IPS DF 19.7 (cell line): ENCODE measurements around the gene AZIN2.
"Not testable (repeated sequence)": the region's sequence is repeated elsewhere in the genome, so short reads cannot be mapped to it uniquely, and the experiment has no call there.

ENCODE experiments used
- DNase-seq: peaks from one replicate; pipeline ENCODE4 v3.0.0-alpha.2; 2013; ENCODE audit warnings: low read depth, low spot score

The AZIN2 gene

DNA sequence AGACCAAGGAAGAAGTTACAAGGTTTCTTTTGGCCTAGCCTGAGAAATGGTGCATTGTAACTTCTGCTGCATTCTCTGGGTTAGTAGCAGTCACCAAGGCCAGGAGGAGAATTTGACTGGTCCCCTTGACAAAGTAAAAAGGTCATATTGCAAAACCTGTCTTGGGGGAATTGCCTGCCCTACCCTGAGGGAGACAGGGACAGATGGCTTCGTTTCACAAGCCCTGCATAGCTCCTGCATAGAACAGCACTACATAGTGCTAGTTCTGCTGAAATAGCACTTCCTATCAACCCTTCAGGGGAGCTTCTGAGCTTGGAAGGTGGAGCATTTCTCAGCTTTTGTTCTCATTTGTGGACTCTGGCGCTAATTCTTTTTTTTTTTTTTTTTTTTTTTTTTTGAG lies 23.9 kb upstream of the AZIN2 start:
- no peak for DNase-seq

DNA sequence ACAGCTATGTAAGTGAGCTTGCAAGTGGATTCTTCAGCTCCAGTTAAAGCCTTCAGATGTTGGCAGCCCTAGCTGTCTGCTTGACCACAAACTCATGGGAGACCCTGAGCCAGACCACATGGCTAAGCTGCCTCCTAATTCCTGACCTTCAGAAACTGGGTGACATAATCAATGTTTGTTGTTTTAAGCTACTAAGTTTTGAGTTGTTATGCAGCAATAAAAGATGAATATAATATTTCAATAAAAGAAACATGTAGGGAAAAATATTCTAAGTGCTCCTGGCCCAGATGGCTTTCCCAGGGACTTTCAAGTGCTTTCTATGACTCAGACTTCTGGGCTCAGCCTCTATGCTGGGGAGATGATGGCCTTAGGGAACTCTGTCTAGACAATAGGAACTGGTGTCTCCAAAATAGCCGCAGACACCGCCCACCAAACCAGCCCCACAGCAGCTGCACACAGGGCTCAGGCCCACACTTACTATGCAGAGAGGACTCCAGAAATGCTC lies 20.3 kb upstream of the AZIN2 start:
- no peak for DNase-seq

DNA sequence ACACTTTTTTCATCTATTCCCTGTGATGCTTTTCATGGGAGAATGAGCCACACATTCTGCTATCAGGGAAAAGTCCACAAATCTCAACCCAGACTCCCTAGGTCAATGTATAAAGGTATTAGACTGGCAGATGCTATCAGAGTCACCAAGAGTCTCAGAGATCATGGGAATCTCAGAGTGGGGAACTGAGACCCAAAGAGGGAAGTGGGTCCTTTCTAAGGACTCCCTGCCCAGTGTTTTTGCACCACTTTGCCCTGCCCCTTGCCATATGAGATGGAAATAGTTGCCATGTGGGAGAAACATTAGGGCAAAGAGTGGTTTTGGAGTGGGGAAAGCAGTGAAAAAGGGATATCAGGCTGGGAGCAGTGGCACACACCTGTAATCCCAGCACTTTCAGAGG lies 19.1 kb upstream of the AZIN2 start:
- no peak for DNase-seq

DNA sequence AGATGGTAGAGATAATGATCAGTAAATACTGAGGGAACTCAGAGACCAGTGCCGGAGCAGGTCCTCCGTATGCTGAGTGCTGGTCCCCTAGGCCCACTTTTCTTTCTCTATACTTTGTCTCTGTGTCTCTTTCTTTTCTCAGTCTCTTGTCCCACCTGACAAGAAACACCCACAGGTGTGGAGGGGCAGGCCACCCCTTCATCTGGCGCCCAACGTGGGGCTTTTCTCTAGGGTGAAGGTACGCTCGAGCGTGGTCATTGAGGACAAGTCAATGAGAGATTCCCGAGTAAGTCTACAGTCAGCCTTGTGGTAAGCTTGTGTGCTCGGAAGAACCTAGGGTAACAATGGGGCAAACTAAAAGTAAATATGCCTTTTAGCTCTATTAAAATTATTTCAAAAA lies 16.7 kb upstream of the AZIN2 start:
- DNase-seq: not testable (repeated sequence)

DNA sequence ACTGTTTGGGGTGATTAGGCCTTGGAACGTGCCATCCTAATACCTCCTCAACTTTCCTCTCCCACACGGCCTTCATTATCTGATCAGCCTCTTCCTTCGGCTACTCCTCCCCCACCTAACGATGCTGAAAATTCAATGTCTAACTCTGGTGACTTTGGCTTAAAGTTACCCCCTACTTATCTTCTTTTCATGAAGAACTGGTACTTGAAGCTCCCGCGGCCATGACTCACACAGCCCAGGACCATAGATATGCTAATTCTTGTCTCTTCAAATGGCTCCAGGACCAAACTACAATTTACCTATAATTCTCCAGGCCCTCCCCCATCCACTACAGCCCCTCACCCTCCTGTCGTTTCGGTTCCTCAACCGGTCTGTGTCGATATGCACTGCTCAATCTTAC lies 15.7 kb upstream of the AZIN2 start:
- DNase-seq: no peak

DNA sequence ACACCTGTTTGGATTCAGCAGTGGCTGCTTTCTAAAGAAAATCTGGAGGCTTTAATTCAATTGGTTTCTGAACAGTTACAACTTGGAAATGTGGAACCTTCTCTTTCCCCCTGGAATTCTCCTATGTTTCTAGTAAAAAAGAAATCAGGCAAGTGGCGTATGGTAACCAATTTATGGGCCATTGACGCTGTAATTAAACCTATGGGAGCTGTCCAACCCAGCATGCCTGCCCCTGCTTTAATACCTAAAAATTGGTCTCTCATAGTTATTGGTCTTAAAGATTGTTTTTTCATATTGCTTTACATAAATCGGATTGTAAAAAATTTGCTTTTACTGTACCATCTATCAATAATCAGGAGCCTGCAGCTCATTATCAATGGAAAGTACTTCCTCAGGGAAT lies 14.5 kb upstream of the AZIN2 start:
- not testable (repeated sequence) for DNase-seq

DNA sequence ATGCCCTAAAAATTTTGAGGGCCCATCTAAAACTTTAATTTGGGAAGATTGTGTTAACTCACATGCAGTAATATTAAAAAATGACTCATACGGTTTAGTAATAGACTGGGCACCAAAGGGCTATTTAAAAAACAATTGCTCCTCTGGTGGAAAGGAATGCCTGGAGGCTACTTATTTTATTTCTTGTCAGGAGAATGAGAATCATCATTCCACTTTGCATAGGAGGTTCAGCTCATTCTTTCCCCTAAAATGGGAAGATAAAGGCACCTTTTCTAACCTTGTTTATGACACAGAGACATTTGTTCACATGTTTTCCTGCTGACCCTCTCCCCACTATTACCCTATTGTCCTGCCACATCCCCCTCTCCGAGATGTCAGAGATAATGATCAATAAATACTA lies 12.8 kb upstream of the AZIN2 start:
- DNase-seq: not testable (repeated sequence)

DNA sequence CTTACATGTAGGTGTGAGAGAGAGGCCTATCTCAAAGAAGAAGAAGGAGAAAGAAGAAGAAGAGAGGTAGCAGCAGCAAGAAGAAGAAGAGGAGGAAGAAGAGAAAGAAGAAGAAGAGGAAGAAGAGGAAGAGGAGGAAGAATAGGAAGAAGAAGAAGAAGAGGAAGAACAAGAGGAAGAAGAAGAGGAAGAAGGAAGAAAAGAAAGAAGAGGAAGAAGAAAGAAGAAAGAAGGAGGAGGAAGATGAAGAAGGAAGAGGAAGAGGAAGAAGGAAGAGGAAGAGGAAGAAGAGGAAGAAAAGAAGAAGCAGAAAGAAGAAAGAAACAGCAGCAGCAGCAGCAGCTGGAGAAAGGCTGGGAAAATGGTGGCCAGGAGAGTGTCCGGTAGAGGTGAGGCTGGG lies 10.3 kb upstream of the AZIN2 start:
- no peak for DNase-seq

DNA sequence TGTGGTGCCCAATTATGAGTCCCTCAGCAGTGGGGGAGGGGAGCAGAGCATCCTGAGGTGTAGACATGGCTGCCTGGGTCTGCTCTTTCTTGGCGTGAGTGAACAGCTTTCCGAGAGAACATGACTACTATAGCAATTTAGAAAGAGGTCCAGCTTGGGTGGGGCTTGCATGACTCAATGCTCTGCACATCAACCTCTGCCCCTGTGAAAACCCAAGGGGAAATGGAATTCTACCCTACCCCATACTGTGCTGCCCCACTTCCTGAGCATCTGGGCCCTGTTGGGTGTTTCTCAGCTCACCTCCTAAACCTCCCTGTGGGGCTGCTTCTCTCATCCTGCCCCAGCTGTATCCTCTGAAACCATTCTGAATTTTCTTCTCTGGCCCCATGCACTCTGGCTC lies 8.2 kb upstream of the AZIN2 start:
- DNase-seq: no peak

DNA sequence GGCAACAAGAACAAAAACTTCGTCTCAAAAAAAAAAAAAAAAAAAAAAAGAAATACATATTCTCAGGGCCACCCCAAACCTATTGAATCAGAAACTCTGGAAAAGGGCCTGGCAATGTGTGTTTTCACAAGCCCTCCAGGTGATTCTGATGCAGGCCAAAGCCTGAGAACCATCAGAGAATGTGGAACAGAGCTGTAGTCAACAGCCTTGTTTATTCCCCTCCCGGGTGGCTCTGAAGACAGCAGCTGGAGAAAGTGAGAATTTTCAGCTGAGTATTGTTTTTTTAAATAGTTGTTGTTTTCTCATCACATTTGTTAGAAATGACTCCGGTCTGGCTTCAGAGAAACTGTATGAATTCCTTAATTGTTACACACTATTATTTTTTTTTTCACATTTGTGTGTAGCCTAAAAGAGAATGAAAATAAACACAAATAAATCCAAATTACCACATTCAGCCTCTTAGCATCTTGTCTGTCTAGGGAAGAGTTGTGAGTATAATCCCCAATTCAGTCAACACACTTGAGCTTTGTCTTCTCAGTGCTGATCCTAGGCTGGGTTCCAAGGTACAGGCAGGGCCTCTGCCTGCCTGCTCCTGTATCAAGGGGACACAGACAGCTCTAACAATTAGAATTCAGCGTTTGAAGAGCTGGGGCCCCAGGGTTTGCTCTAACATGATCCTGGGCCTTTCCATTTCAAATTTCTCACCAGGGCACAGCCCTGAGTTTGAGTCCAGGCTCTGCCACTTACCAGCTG lies 6.6 kb upstream of the AZIN2 start:
- no peak for DNase-seq

DNA sequence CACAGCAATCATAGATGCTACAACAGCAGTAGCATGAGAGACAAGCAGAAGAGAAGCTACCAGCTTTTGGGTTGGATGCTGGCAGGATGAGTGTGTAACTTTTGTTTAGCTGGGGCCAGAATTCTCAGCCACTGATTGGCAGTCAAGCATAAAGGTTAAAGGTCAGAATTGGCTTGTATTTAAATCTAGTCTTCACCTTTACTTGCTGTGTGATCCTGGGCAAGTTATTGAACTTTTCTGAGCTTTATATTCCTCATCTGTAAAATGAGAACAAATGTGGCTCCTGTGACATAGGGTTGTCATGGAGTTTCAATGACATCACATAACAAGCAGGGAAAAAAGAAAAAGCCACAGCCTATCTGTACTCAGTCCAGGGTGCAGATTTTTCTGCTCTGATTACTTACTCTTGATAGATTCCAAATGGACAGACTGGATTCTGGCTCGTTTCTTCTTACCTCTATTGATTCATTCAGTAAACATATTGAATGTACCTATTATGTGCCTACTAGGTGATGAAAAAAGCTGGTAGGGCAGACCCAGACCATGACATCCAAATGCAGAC lies 2.8 kb upstream of the AZIN2 start:
- DNase-seq: no peak

DNA sequence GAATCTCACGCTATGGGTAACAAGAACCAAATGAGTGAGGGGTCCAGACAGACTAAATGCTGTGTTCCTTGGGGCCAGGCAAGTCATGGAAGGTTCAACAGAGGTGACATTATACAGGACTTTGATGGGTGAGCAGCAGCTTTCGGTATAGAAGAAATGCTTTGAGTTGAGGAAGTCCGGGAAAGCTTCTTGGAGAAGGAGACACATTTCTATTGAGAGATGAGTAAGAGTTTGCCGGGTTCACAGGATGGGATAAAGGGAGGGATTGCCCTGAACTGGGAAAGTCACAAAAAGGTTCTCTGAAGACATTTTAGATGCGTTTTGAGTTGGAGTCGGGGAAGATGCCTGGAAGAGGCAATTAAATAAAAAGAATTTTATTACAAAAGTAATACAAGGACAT lies 580 bp upstream of the AZIN2 start:
- no peak for DNase-seq

DNA sequence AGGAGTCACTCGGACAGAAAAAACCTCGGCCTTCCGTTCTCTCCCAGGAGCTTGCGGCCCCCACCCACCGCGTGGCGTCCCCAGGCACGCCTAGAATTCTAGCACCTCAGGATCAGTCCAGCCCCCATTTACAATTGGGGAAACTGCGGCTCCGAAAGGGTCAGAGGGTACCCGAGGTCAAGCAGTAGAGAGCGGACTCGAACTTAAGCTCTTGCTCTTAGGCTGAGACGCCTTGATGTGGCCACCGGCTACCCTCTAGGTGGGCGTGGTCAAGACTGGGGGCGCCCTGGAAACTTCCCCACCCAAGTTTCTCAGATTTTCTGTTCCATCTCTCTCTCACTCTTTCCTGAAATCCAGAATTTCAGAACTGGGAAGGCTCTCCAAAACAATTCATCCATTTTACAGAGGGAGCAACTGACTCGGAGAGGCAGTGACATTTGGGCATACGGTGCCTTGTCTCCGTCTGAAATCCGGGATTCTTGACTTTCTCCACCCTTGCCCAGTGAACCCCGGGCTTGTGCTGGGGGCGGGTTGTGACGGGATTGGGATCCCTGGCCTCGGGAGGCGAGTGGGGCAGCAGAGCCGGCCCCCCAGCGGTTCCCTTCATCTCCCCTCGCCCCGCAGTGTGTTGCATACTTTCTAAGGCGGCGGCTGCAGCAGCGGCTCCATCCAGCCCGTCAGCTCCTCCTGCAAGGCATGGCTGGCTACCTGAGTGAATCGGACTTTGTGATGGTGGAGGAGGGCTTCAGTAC lies 777 bp downstream of the AZIN2 start:
- DNase-seq: no peak

DNA sequence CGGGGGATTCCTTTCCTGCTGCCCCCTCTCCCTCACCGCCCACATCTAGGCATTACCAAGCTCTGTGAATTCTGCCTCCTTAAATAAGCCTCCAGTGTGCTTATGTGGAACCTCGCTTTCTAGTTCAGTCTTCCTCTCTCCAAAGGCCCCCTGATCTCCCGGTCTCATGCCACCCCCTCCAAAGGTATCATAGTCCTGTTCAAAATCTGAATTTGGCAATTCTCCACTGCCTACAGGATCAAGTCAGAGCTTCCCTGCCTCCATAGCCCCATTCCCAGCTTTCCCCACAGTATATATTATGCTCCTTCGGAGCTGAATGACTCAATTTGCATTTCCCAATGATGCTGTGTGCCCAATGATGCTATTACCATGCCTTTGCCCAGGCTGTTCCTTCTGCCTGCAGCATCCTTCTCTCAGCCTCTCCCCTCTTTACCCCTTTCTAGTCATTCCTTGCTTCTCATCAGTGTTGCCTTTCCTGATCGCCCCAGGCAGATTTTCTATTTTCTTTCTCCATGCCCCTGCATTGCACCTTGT lies 1.7 kb downstream of the AZIN2 start:
- no peak for DNase-seq

DNA sequence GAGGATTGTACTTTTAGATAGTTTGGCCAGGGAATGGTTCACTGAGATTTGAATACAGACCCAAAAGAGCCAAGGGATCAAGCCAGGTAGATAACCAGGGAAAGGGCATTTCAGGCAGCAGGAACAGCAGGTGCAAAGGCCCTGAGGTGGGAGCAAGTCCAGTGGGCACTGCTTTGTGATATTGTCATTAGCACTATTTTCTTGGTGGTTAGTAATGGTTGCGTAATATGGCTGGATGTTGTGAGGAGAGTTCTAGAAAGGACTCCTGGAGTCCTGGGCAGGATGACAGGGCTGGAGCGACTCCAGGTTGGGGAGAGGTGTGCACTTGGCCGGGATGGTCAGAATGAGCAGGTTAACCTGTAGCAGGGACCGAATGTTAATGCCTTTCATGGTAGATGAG lies 4.4 kb downstream of the AZIN2 start:
- DNase-seq: no peak

DNA sequence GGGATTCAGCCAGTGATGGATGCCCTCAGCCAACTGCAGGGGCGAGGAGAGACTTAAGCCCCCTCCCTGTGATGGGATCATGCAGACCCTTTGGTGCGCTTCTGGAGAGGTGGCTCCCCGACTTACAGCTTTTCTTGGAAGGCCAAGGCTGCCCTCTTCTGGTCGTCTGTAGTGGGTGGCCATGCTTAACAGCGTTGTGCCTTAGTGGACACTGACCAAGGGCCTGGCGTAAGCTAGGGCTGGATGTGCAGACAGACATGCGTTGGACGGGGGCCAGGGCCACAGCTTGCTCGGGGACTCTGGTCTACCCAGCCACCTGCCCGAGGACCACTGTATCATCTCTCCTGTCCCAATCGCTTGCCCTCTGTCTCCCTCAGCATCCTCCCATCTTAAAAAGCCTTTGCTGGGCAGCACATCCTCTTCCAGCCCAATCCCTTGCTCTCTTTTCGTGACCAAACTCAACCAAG lies 5.5 kb downstream of the AZIN2 start:
- DNase-seq: no peak

DNA sequence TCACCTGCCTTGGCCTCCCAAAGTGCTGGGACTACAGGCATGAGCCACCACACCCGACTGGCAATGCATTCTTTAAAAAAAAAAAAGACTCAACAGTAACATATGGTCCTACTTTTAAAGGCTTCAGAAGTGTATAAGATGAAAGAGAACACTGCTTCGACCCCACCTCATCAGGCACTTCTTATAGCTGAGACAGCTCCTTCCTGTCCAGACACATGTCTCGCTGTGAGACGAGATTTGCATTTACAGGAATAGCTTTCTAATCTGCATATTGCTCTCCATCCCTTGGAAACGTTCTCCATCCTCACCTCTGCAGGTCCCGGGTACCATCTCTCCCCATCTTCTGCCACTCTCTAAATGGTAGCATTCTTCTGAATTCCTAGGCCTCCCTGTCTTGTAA lies 6.7 kb downstream of the AZIN2 start:
- DNase-seq: no peak

DNA sequence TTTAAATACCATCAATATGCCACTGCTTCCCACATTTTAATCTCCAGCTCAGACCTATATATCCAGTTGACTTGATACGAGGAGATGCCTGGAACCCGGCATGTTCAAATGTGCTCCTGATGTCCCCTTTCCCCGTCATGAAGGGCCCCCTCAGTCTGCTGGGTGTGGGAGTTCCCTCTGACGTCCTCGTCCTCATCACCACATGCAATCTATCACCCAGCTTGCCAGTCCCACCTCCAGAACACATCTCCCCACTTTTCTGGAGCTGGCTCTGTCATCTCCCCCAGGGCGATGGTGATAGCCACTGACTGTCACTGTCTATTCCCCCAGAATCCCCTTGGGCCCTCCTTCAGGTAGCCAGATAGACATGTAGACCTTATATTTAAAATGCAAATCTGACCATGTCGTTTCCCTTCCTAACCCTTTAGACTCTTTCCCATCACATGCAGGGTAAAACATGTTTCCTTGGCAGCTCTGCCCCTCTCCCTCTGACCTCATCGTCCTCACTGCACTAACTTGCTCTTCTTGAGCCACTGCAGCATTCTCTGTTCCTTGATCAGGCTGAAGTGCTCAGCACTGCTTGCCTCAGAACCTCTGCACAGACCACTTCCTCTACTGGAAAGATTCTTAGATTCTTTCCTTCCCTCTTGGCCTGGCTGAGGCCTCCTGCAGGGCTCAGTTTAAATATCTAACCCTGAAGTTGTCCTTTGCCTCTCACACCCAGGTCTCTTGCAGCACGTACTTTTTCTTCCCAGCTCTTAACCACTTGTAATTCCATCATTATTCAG lies 7.4 kb downstream of the AZIN2 start:
- no peak for DNase-seq

DNA sequence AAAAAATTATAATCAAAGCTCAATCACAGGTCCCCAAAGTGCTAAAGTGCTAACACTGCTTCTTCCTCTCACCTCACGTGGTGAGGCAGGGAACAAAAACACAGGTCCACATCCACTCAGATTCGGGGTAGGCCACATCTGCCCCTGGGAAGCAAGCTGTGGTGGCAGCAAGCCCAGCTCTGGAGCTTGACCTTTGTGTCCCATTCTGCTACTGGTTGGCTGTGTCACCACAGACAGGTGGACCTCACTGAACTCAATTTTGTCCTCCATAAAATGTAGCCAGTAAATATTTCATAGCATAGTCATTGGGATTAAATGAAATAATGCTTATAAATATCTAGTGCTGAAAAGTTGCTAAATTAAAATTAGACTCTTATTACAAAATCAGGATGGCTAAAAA lies 8.5 kb downstream of the AZIN2 start:
- no peak for DNase-seq

DNA sequence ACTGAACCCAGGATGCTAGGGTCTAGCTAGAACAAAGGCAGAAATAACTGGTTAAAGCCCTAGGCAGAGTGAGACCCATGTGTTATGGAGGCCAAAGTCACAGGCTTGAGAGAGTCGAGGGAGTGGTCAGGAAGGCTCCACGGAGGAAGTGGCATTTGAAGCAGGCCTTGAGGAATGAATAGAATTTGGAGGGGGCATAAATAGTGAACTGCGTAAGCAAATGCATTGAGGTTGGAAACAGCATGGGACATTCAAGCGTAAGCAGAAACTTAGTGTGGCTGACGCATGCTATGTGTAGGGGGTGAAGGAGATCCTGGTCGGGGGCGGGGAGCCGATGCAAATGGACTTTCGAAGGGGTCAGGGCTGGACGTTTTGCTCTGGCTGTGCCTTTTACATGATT lies 11.5 kb downstream of the AZIN2 start:
- no peak for DNase-seq

DNA sequence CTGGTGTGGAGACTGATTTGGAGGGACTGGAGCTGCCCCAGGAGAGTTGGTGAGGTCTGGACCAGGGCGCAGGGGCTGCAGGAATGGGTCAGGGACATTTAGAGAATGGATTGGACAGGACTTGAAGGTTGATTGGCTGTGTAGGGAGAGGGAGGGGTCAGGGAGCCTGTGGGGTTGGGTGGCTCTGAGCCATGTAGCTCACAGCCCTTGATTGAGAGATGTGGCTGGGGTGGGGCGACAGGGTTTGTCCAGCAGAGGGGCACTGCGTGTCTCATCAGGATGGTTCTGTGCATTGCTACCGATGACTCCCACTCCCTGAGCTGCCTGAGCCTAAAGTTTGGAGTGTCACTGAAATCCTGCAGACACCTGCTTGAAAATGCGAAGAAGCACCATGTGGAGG lies 12.1 kb downstream of the AZIN2 start:
- DNase-seq: no peak

DNA sequence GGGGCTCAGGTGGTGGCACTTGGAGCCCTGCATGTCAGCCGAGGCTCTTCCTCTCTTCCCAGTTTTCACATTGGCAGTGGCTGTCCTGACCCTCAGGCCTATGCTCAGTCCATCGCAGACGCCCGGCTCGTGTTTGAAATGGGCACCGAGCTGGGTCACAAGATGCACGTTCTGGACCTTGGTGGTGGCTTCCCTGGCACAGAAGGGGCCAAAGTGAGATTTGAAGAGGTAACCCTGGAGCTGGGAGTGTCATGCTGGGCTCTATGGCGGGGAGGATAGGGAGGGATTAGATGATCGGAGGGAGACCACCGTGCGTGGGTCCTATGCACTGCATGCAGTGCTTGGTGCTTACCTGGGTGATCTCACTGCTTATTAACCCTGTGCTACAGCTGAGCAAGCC lies 13.5 kb downstream of the AZIN2 start:
- DNase-seq: no peak
